Osteoblast (primary cell): Measurements from ENCODE around the gene EPHA10. TPM values are rescaled to one million over a fixed set of nuclear protein-coding genes. Genes with fewer than 3 reads are reported as not detected.

Experiments
- DNase-seq: peaks from one replicate; pipeline ENCODE4 v3.0.0; 2011; ENCODE audit warnings: low spot score, mixed read lengths; ENCODE audit not compliant: insufficient read length; ENCODE audit errors: missing footprints
- H2AFZ ChIP-seq: 2 replicates; pipeline ENCODE4 v1.6.0; 2011; ENCODE audit warnings: mild to moderate bottlenecking, low read length
- H3K27ac ChIP-seq: 2 replicates; pipeline ENCODE4 v1.5.1; 2011; ENCODE audit warnings: mild to moderate bottlenecking, low read depth, low read length, moderate library complexity
- H3K27me3 ChIP-seq: 2 replicates; pipeline ENCODE4 v1.6.0; 2012; ENCODE audit warnings: mild to moderate bottlenecking, control low read depth, inconsistent platforms, low read length, moderate library complexity; ENCODE audit not compliant: insufficient read depth
- H3K36me3 ChIP-seq: 2 replicates; pipeline ENCODE4 v1.5.1; 2011; ENCODE audit warnings: mild to moderate bottlenecking, low read length, control low read depth, moderate library complexity; ENCODE audit not compliant: insufficient read depth
- H3K4me1 ChIP-seq: 2 replicates; pipeline ENCODE4 v1.5.1; 2011; ENCODE audit warnings: mild to moderate bottlenecking, low read length, control low read depth, moderate library complexity; ENCODE audit not compliant: insufficient read depth
- H3K4me2 ChIP-seq: 2 replicates; pipeline ENCODE4 v1.6.0; 2011; ENCODE audit warnings: mild to moderate bottlenecking, low read length; ENCODE audit not compliant: insufficient read depth
- H3K4me3 ChIP-seq: fragments of 200-600 bp; sonication (generic); 3 replicates; pipeline ENCODE4 v1.5.1; 2012; ENCODE audit warnings: mild to moderate bottlenecking, low read length, inconsistent platforms; ENCODE audit not compliant: insufficient read depth
- H3K79me2 ChIP-seq: 2 replicates; pipeline ENCODE4 v1.6.0; 2012; ENCODE audit warnings: mild to moderate bottlenecking, low read length, control low read depth, inconsistent platforms; ENCODE audit not compliant: insufficient read depth
- H3K9me3 ChIP-seq: 2 replicates; pipeline ENCODE4 v1.5.1; 2011; ENCODE audit warnings: low read depth, low read length, control low read depth
- H4K20me1 ChIP-seq: 2 replicates; pipeline ENCODE4 v1.6.0; 2012; ENCODE audit warnings: mild to moderate bottlenecking, low read length, control low read depth; ENCODE audit not compliant: insufficient read depth
- CTCF ChIP-seq: IDR thresholded peaks from 2 replicates; pipeline ENCODE4 v1.5.1; 2011; ENCODE audit warnings: mild to moderate bottlenecking, low read depth, low read length, moderate library complexity; ENCODE audit errors: extremely low read depth
- total RNA-seq: library from RNA; depleted of rRNA; stranded (reverse); fragments of >200 nt; gene quantifications from 2 replicates; pipeline ENCODE4 v1.2.3, GENCODE V29; 2012

The EPHA10 gene
- total RNA-seq, 1 donor: not detected

GRCh38 chr1:37714226-37714625, 50.7 kb downstream of the EPHA10 start:
- H3K79me2 ChIP-seq: no peaks in the 10 kb centered on the region
- no peak for TF ChIP-seq CTCF
- H3K4me1 ChIP-seq: no peaks in the 10 kb centered on the region
- H2AFZ ChIP-seq: no peak overlapping the region
- H3K4me3 ChIP-seq: no peak overlapping the region
- H3K36me3 ChIP-seq: peaks cover 5% of the 10 kb centered on the region
- H3K27me3 ChIP-seq: no peaks in the 10 kb centered on the region
- H3K9me3 ChIP-seq: no peaks in the 10 kb centered on the region
- H4K20me1 ChIP-seq: no peaks in the 10 kb centered on the region
- H3K4me2 ChIP-seq: no peak overlapping the region
- peak; percentile 26 for DNase-seq
- H3K27ac ChIP-seq: no peak overlapping the region

GRCh38 chr1:37708471-37708870, 56.4 kb downstream of the EPHA10 start:
- no peak for TF ChIP-seq CTCF
- H4K20me1 ChIP-seq: no peaks in the 10 kb centered on the region
- H3K27ac ChIP-seq: no peak overlapping the region
- no peaks in the 10 kb centered on the region for H3K27me3 ChIP-seq
- H3K4me1 ChIP-seq: no peaks in the 10 kb centered on the region
- H3K79me2 ChIP-seq: no peaks in the 10 kb centered on the region
- H3K4me3 ChIP-seq: no peak overlapping the region
- peaks cover 45% of the 10 kb centered on the region for H3K36me3 ChIP-seq
- no peak overlapping the region for H3K4me2 ChIP-seq
- H3K9me3 ChIP-seq: no peaks in the 10 kb centered on the region
- H2AFZ ChIP-seq: no peak overlapping the region
- peak; percentile 18 for DNase-seq

DNA sequence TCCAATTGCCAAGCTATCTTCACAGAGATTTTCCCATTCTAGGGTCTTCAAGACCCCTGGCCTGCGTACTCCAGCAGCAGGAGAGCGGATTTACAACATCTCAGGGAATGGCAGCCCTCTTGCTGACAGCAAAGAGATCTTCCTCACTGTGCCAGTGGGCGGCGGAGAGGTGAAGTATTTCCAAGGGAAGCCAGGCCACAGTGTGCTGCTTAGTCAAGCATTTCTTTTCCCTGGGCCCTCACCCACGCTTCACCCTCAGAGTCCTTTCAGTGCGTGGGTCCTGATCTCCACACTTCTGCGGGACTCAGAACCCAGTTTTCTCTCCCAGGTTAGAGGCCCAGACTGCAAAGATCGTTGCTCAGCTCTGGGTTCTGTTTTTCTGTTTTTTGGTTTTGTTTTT, 59.5 kb downstream of the EPHA10 start:
- no peak for DNase-seq
- H3K27me3 ChIP-seq: no peaks in the 10 kb centered on the region
- TF ChIP-seq CTCF: no peak
- H3K4me2 ChIP-seq: no peak overlapping the region
- H4K20me1 ChIP-seq: no peaks in the 10 kb centered on the region
- H2AFZ ChIP-seq: peak overlapping the region; percentile 63
- no peak overlapping the region for H3K4me3 ChIP-seq
- peaks cover 64% of the 10 kb centered on the region for H3K36me3 ChIP-seq
- H3K9me3 ChIP-seq: no peaks in the 10 kb centered on the region
- H3K4me1 ChIP-seq: no peaks in the 10 kb centered on the region
- no peaks in the 10 kb centered on the region for H3K79me2 ChIP-seq
- H3K27ac ChIP-seq: no peak overlapping the region

DNA sequence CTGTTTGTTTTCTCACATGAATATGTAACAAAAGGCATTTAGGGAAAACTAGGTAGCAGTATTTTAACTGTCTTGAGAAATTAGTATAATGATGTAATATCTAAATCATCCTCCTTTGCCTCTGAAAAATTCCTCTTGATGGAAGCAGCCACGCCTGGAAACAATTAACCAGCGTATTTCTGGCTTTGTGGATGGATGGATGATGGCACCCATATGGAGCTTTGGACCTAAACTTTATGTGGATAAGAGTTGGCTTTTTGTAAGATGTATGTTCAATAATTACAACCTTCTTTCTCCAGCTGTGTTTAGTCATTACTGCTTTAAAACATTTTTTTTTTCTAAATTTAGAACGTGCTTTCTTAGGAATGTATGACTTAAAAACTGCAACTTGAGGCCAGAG, 60.0 kb downstream of the EPHA10 start:
- H3K4me3 ChIP-seq: no peak overlapping the region

More for the DNA sequence above, 60.0 kb downstream of the EPHA10 start:
- peak overlapping the region; percentile 63 for H2AFZ ChIP-seq
- H3K27me3 ChIP-seq: no peaks in the 10 kb centered on the region
- no peak overlapping the region for H3K4me2 ChIP-seq
- no peaks in the 10 kb centered on the region for H3K4me1 ChIP-seq
- H4K20me1 ChIP-seq: no peaks in the 10 kb centered on the region
- H3K36me3 ChIP-seq: peaks cover 65% of the 10 kb centered on the region
- no peak for TF ChIP-seq CTCF
- H3K79me2 ChIP-seq: no peaks in the 10 kb centered on the region
- H3K27ac ChIP-seq: no peak overlapping the region
- no peaks in the 10 kb centered on the region for H3K9me3 ChIP-seq
- peak; percentile 57 for DNase-seq
